ENCODE data around the gene CPNE9.

Gene CPNE9

GRCh38 chr3:9681011-9681722 is 22.5 kb upstream of the CPNE9 start:
- no peak for TF ChIP-seq CTCF (IDR thresholded peaks at IDR 0.05; ENCODE audit: low read depth, low read length)

GRCh38 chr3:9681723-9682081 is 21.9 kb upstream of the CPNE9 start:
- TF ChIP-seq CTCF (IDR thresholded peaks at IDR 0.05; ENCODE audit: low read depth, low read length) = no peak
- no peak overlapping the region for H3K4me3 ChIP-seq (ENCODE audit: low read depth, low read length)

More at GRCh38 chr3:9681011-9681722, 22.5 kb upstream of the CPNE9 start:
- no peak overlapping the region for H3K4me3 ChIP-seq (ENCODE audit: low read depth, low read length)

GRCh38 chr3:9682096-9682495 is 21.5 kb upstream of the CPNE9 start:
- no peak overlapping the region for H3K4me3 ChIP-seq (ENCODE audit: low read depth, low read length)
- no peak for TF ChIP-seq CTCF (IDR thresholded peaks at IDR 0.05; ENCODE audit: low read depth, low read length)

- H3K4me3 ChIP-seq (ENCODE audit: low read depth, low read length) = no peak overlapping the region
- no peak for TF ChIP-seq CTCF (IDR thresholded peaks at IDR 0.05; ENCODE audit: low read depth, low read length)
Measured at GRCh38 chr3:9683426-9683825, 20.2 kb upstream of the CPNE9 start.

- H3K4me3 ChIP-seq (ENCODE audit: low read depth, low read length) = no peak overlapping the region
- TF ChIP-seq CTCF (IDR thresholded peaks at IDR 0.05; ENCODE audit: low read depth, low read length) = no peak
Measured at GRCh38 chr3:9685216-9686049, 18.2 kb upstream of the CPNE9 start.

- no peak overlapping the region for H3K4me3 ChIP-seq (ENCODE audit: low read depth, low read length)
- TF ChIP-seq CTCF (IDR thresholded peaks at IDR 0.05; ENCODE audit: low read depth, low read length) = no peak
Measured at GRCh38 chr3:9686050-9686550, 17.5 kb upstream of the CPNE9 start.

- no peak overlapping the region for H3K4me3 ChIP-seq (ENCODE audit: low read depth, low read length)
- TF ChIP-seq CTCF (IDR thresholded peaks at IDR 0.05; ENCODE audit: low read depth, low read length) = no peak
Measured at GRCh38 chr3:9686703-9687102, 16.9 kb upstream of the CPNE9 start.

Measured in WI38 (cell line).